ENCODE results near the gene BCAM.
"Not testable (repeated sequence)": the region's sequence is repeated elsewhere in the genome, so short reads cannot be mapped to it uniquely, and the experiment has no call there.

BCAM gene

GRCh38 chr19:44848812-44849447 is 40.0 kb downstream of the BCAM start:
- no peak for DNase-seq (ENCODE audit: low read depth)

GRCh38 chr19:44850641-44851109 is 41.8 kb downstream of the BCAM start:
- no peak for DNase-seq (ENCODE audit: low read depth)

DNA sequence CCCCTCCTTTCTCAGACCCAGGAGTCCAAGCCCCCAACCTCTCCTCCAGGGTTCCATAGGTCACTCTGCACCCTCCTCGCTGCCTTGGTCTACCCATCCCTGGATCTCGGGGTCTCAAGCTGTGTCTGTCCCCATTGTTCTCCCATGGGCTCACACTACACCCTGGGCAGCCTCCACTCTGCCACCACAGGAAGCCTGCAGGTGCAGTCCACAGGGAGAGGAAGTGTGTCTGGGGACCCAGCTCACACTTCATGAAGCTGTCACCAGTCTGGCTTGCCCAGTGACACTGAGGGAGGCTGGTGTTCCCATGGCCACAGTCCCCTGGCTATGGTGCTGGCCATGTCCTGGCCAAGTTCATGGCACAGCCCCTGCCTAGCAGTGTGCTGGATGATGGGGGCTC is 42.5 kb downstream of the BCAM start:
- DNase-seq (ENCODE audit: low read depth), result no peak

DNA sequence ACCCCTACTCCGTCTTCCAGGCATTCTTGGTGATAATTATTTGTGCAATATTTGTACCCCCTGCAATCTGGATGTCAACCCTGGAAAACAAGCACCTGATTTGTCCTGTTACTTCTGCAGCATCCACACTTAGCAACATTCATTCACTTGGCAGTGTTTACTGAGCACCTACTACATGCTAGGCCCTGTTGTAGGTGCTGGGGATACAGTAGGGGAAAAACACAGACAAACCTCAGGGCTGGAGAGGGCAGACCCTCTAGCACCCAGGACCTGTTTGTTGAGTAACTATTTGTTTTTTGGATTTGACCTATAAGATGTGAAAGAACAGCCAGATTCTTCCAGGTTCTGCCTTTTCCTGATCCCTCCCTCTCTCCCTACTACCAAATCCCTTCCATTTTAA is 46.7 kb downstream of the BCAM start:
- DNase-seq (ENCODE audit: low read depth), result no peak

DNA sequence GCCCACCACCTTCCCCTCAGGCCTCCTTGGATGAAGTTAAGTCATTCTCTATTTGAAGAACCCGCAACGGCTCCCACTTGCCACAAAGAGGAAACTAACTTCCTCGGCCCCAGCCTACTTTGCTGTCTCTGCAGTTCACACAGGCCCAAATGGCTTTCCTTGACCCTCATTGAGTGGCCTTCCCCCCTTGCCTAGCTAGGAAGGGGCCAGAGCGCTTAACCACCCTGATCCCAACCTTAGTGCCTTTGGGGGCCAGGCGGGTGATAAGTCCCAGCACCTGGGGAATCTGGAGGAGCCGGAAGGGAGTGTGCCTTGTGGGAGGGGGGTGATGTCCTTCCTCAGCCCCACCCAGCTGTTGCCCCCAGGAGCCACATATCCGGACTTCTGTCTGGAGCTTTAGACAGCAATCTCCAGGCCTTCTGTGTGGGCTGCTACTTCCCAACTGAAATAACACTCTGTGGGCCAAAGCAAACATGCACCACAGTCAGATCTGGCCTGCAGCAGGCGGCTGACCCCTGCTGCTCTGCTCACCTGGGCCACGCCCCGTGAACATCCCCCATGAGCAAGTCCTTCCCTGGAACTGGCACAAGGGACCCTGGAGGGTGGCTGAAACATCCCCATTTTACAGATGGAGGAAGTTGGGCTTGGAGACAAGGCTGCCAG is 47.6 kb downstream of the BCAM start:
- DNase-seq (ENCODE audit: low read depth), result no peak

DNA sequence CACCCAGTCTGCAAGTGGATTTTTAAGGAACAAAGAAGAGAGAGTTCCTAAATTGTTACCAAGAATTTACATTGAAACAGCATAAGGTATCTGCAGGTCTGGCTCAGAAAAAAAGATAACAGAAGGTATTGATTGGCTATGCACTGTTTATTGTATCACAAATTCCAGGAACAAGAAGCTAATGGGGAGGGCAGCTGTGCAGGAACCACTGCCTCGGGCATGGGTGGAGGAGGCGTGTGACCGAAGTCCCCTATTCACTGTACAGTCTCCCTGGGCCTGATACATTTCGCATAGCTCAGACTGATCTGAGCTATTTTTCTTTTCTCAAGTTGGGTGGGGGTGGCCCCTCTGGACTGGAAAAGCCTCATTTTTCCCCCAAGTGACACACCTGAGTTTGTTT is 48.9 kb downstream of the BCAM start:
- no peak for DNase-seq (ENCODE audit: low read depth)

GRCh38 chr19:44861576-44861975 is 52.7 kb downstream of the BCAM start:
- not testable (repeated sequence) for DNase-seq (ENCODE audit: low read depth)

- DNase-seq (ENCODE audit: low read depth), result no peak
Measured at GRCh38 chr19:44863990-44864389, 55.1 kb downstream of the BCAM start.

DNA sequence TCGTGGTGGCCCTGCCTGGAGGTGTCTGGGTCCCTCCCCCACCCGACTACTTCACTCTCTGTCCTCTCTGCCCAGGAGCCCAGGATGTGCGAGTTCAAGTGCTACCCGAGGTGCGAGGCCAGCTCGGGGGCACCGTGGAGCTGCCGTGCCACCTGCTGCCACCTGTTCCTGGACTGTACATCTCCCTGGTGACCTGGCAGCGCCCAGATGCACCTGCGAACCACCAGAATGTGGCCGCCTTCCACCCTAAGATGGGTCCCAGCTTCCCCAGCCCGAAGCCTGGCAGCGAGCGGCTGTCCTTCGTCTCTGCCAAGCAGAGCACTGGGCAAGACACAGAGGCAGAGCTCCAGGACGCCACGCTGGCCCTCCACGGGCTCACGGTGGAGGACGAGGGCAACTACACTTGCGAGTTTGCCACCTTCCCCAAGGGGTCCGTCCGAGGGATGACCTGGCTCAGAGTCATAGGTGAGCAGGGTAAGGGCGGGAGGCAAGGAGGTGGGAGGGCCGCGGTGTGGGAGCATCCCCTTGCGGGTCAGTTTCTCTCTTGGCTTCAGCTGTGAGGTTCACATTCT is 56.4 kb downstream of the BCAM start:
- DNase-seq (ENCODE audit: low read depth), result no peak

- DNase-seq (ENCODE audit: low read depth), result no peak
Measured at GRCh38 chr19:44866664-44867063, 57.8 kb downstream of the BCAM start.

GRCh38 chr19:44867578-44867977 is 58.7 kb downstream of the BCAM start:
- no peak for DNase-seq (ENCODE audit: low read depth)

DNA sequence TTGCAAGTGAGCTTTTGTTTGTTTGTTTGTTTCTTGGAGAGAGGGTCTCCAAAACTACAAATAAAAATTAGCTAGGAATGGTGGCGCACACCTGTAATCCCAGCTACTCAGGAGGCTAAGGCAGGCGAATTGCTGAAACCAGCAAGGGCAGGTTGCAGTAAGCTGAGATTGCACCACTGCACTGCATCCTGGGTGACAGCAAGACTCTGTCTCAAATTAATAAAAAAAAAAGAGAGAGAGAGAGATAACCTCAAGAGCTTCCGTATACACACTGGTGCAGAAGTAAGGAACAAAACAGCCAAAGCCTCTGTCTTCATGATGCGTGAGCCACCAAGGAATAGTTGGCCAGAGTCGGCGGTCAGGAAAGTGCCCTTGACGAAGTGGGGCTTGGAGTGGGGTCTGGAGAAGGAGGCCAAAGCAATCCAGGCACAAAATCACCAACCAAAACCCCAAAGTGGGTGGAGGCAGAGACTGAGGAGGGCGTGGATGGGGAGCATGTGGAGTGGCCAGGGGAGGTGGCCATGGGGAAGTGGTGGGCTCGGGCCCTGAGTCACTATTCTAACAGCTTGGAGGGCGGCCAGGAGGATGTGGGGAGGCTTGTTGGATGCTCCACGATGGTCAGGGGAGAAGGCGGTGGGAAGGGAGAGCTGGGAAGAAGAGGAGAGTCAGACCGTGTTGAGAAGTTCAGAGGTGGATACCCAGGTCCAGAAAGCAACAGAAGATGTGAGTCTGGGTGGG is 61.0 kb downstream of the BCAM start:
- no peak for DNase-seq (ENCODE audit: low read depth)
